ENCODE measurements around the gene ZNF474.

DNA sequence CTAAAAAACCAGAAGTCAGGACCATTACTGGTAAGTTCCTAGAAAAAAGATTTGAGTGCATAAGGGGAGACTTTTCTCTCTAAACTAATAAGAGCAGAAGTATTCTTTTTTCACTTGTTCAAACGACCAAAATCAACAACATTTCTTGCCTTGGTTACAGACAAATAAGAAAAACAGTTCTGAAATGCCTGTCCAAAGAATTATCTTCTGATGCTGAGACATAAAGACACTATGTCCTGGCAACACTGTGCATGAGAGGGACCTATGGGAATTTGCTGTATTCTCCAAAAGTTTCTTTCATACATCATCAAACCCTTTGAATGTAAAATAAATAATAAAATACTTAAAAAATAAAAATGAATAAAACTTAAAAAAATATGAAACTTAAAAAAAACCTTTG lies 50.4 kb downstream of the ZNF474 start:
- no peak for TF ChIP-seq ZBTB49 (tag by site-specific recombination; IDR thresholded peaks at IDR 0.05; ENCODE audit: low read depth)
- no peak for TF ChIP-seq ZNF174 (tag by site-specific recombination; IDR thresholded peaks at IDR 0.05)
- TF ChIP-seq SP3 (tag by site-specific recombination; IDR thresholded peaks at IDR 0.05): no peak
- TF ChIP-seq, protein P1, sequence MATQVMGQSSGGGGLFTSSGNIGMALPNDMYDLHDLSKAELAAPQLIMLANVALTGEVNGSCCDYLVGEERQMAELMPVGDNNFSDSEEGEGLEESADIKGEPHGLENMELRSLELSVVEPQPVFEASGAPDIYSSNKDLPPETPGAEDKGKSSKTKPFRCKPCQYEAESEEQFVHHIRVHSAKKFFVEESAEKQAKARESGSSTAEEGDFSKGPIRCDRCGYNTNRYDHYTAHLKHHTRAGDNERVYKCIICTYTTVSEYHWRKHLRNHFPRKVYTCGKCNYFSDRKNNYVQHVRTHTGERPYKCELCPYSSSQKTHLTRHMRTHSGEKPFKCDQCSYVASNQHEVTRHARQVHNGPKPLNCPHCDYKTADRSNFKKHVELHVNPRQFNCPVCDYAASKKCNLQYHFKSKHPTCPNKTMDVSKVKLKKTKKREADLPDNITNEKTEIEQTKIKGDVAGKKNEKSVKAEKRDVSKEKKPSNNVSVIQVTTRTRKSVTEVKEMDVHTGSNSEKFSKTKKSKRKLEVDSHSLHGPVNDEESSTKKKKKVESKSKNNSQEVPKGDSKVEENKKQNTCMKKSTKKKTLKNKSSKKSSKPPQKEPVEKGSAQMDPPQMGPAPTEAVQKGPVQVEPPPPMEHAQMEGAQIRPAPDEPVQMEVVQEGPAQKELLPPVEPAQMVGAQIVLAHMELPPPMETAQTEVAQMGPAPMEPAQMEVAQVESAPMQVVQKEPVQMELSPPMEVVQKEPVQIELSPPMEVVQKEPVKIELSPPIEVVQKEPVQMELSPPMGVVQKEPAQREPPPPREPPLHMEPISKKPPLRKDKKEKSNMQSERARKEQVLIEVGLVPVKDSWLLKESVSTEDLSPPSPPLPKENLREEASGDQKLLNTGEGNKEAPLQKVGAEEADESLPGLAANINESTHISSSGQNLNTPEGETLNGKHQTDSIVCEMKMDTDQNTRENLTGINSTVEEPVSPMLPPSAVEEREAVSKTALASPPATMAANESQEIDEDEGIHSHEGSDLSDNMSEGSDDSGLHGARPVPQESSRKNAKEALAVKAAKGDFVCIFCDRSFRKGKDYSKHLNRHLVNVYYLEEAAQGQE (tag by site-specific recombination; IDR thresholded peaks at IDR 0.05): no peak
- TF ChIP-seq, protein P2, sequence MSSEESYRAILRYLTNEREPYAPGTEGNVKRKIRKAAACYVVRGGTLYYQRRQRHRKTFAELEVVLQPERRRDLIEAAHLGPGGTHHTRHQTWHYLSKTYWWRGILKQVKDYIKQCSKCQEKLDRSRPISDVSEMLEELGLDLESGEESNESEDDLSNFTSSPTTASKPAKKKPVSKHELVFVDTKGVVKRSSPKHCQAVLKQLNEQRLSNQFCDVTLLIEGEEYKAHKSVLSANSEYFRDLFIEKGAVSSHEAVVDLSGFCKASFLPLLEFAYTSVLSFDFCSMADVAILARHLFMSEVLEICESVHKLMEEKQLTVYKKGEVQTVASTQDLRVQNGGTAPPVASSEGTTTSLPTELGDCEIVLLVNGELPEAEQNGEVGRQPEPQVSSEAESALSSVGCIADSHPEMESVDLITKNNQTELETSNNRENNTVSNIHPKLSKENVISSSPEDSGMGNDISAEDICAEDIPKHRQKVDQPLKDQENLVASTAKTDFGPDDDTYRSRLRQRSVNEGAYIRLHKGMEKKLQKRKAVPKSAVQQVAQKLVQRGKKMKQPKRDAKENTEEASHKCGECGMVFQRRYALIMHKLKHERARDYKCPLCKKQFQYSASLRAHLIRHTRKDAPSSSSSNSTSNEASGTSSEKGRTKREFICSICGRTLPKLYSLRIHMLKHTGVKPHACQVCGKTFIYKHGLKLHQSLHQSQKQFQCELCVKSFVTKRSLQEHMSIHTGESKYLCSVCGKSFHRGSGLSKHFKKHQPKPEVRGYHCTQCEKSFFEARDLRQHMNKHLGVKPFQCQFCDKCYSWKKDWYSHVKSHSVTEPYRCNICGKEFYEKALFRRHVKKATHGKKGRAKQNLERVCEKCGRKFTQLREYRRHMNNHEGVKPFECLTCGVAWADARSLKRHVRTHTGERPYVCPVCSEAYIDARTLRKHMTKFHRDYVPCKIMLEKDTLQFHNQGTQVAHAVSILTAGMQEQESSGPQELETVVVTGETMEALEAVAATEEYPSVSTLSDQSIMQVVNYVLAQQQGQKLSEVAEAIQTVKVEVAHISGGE (tag by site-specific recombination; conservative IDR thresholded peaks at IDR 0.05; ENCODE audit: low read depth): no peak
- no peak for TF ChIP-seq CTCF (tag by site-specific recombination; IDR thresholded peaks at IDR 0.05)
- no peak for TF ChIP-seq ZNF433 (tag by site-specific recombination; IDR thresholded peaks at IDR 0.05; ENCODE audit: low read depth)
- TF ChIP-seq ZNF670 (tag by site-specific recombination; IDR thresholded peaks at IDR 0.05; ENCODE audit: low read depth): no peak
- no peak for TF ChIP-seq ZNF138 (tag by site-specific recombination; IDR thresholded peaks at IDR 0.05; ENCODE audit: borderline replicate concordance)
- TF ChIP-seq TCF7L2 (IDR thresholded peaks at IDR 0.05; ENCODE audit: borderline replicate concordance, low read depth, low read length): no peak

Data from HEK293 (cell line).